Measurements from ENCODE around the gene PLEKHD1. TPM values are rescaled to one million over a fixed set of nuclear protein-coding genes. Genes with fewer than 3 reads are reported as not detected.

Gene PLEKHD1
- total and polyA plus RNA-seq, 2 of the 8 experiments (the other 6 are each of a cell fraction or from before 2014, with no cell fraction given): 0.24 to 0.48 TPM

DNA sequence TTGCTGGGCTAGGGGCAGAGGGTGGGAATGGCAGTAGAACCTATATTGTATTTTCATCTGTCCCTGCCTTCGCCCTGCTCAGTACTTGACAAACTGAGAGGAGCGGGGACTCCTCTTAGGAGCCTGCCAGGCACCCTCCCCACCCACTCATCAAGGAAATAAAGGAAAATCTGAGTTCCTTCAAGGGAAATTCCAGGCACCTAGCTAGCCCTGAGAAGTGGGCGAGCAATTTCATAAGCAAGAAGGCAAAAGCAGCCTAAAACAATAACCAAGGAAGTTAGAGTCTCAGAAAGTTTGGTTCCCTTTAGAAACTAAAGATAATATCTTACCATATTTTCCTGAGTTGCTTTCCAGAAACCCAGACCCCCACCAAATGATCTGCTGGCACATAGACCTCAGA is 10.6 kb upstream of the PLEKHD1 start:
- Histone ChIP-seq H3K36me3 (ENCODE audit: control insufficient read depth in 2 of 4, insufficient read depth in 4 of 4, low read length in 3 of 4) (no peaks in the 10 kb centered on the region), H3K9me3 (ENCODE audit: insufficient read depth in 2 of 2, low read depth in 1 of 2, low read length in 1 of 2) (no peaks in the 10 kb centered on the region), H3K23me2 (ENCODE audit: low read depth, low read length) (no peaks in the 10 kb centered on the region), H3K79me1 (ENCODE audit: low read depth, low read length) (no peaks in the 10 kb centered on the region), H3K56ac (replicated peaks; ENCODE audit: insufficient read length, low read depth, low read length) (no peak overlapping the region), H3K4me1 (replicated peaks in 1 of 4; ENCODE audit: control insufficient read depth in 3 of 4, insufficient read depth in 4 of 4, low read length in 3 of 4) (no peaks in the 10 kb centered on the region), H2BK12ac (ENCODE audit: low read depth, low read length) (no peak overlapping the region), H3K27ac (ENCODE audit: low read depth, low read length) (no peak overlapping the region), H4K20me1 (replicated peaks in 1 of 2; ENCODE audit: control insufficient read depth in 1 of 2, insufficient read depth in 2 of 2, low read length in 2 of 2) (no peaks in the 10 kb centered on the region), H2BK20ac (ENCODE audit: low read length) (no peak overlapping the region), H3K27me3 (replicated peaks in 1 of 4; ENCODE audit: control insufficient read depth in 3 of 4, extremely low read depth in 1 of 4, insufficient read depth in 3 of 4, low read length in 3 of 4) (no peaks in the 10 kb centered on the region), H3K18ac (ENCODE audit: extremely low read depth, low read length) (no peak overlapping the region), H4K5ac (ENCODE audit: insufficient read length, low read depth, low read length) (no peak overlapping the region), H2AK5ac (ENCODE audit: low read depth, low read length) (no peak overlapping the region), H4K8ac (ENCODE audit: extremely low read depth, insufficient read depth, low read length) (no peak overlapping the region), H3K4ac (replicated peaks; ENCODE audit: insufficient read length, low read depth, low read length) (no peak overlapping the region), H3K9ac (replicated peaks in 1 of 4; ENCODE audit: extremely low read depth in 1 of 4, low read depth in 3 of 4, low read length in 3 of 4) (no peak overlapping the region), H3K4me3 (ENCODE audit: extremely low read depth in 1 of 4, insufficient read depth in 2 of 4, low read depth in 3 of 4, low read length in 4 of 4) (no peak overlapping the region), H2BK15ac (ENCODE audit: low read length) (no peak overlapping the region), H3K23ac (ENCODE audit: insufficient read length) (no peak overlapping the region), H2BK5ac (ENCODE audit: low read depth, low read length) (no peak overlapping the region), H2AFZ (ENCODE audit: low read length) (no peak overlapping the region), H3K4me2 (ENCODE audit: insufficient read depth in 1 of 2, low read depth in 2 of 2, low read length in 2 of 2) (no peak overlapping the region), H3K14ac (ENCODE audit: insufficient read length) (no peak overlapping the region), H2BK120ac (replicated peaks; ENCODE audit: low read depth, low read length) (no peak overlapping the region), H3K79me2 (ENCODE audit: control insufficient read depth in 1 of 2, insufficient read depth in 2 of 2, low read length in 2 of 2) (no peaks in the 10 kb centered on the region), H4K91ac (replicated peaks; ENCODE audit: insufficient read length, low read length) (no peak overlapping the region)
- DNase-seq (ENCODE audit: low read depth in 1 of 2, low spot score in 2 of 2): no peak
- ChIA-PET CTCF (ENCODE audit: partially characterized antibody) (interaction anchor here (0.8 to 3.0 kb wide), 7 partner anchors 10 to 132 kb away, joined by 3 to 24 read pairs (median 9); no protein-coding TSS in a partner anchor), POLR2A (ENCODE audit: partially characterized antibody) (no interaction called here)
- 89% methylated on average over 3 of the region's 3 CpGs; no CpG with 5 or more reads in 1 of the 2 experiments for WGBS, 2 experiments (ENCODE audit: extremely low coverage in 1 of 2, insufficient coverage in 1 of 2, insufficient read length in 1 of 2, insufficient replicate concordance in 2 of 2, low coverage in 1 of 2, low lambda C conversion rate in 2 of 2, missing lambda C conversion rate in 1 of 2)
- no peak for FAIRE-seq
- TF ChIP-seq PHF8 (conservative IDR thresholded peaks at IDR 0.05; ENCODE audit: low read depth, low read length): no peak
- no peak for TF ChIP-seq NRF1 (IDR thresholded peaks at IDR 0.05; ENCODE audit: low read depth, low read length)
- no peak for TF ChIP-seq TAF1 (IDR thresholded peaks at IDR 0.05; ENCODE audit: low read depth, low read length)
